GM21619 (cell line): ENCODE measurements around the gene SCG5.

Source experiments
- ATAC-seq: cut with Tn5 transposase; IDR thresholded peaks from one replicate; pipeline ENCODE4 v1.9.1; 2021; ENCODE audit not compliant: unreplicated experiment

SCG5 gene

GRCh38 chr15:32718821-32719716, 77.6 kb downstream of the SCG5 start:
- no peak for ATAC-seq

DNA sequence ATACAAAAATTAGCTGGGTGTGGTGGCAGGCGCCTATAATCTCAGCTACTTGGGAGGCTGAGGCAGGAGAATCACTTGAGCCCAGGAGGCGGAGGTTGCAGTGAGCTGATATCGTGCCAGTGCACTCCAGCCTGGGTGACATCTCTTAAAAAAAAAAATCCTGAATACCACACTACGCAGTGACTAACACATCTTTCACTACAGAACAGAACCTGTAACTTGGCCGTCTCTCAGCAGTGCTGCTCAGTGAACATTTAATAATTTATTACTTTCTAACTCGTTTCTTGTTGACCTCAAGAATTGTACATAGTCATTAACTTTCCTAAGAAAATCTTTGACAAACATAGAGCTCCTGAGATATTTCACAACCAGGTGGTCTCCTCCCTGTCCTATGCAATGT, 80.1 kb downstream of the SCG5 start:
- ATAC-seq: no peak

DNA sequence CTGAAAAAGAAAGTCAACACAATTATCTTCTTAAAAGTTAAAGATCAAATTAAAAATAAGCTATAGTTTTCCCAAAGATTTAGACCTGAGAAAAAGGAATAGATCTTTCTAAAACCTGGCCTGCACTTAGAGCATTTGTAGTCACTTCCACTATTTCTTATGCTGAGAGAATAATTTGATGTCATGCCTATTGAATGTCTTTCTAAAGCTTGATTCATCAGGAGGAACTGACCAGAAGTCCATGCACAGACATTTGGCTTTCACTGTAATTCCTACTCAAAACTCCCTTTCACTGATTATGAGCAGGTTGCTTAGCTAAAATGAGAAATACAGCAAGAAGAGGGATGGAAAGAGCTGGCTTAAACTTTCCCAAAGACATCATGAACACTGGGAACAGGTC, 80.6 kb downstream of the SCG5 start:
- no peak for ATAC-seq

- peak; percentile 95 for ATAC-seq
Measured at GRCh38 chr15:32723171-32723948, 81.8 kb downstream of the SCG5 start.

DNA sequence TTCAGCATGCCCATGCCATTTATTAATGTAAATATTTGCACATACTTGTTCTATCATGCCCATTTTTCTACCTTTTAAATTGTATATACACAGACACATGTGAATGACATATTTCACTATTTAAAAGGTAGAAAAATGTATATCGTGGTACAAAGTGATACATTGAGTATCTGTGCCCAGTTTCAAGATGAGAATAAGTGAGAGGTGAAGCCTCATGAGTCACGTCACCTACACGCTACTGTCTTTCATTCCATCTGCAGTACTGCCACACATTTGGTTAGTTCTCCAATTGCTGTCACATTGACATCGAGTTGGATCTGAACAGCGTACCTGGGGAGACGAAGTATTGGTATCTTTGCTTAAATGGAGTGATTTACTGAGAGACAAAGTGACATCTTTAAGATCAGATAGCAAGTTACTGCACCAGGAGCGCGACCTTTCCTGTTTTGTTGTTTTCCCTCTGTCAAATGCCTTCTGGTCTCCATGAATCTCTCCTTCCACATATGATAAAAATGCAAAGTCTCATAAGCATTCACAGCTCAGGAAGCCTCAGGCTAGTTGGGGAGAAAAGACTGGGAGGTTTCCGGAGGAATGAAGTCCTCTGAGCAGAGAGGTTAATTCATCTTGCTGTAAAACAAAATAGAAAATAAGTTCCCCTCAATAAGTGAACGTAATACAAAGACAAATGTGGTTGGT, 88.3 kb downstream of the SCG5 start:
- ATAC-seq: no peak

DNA sequence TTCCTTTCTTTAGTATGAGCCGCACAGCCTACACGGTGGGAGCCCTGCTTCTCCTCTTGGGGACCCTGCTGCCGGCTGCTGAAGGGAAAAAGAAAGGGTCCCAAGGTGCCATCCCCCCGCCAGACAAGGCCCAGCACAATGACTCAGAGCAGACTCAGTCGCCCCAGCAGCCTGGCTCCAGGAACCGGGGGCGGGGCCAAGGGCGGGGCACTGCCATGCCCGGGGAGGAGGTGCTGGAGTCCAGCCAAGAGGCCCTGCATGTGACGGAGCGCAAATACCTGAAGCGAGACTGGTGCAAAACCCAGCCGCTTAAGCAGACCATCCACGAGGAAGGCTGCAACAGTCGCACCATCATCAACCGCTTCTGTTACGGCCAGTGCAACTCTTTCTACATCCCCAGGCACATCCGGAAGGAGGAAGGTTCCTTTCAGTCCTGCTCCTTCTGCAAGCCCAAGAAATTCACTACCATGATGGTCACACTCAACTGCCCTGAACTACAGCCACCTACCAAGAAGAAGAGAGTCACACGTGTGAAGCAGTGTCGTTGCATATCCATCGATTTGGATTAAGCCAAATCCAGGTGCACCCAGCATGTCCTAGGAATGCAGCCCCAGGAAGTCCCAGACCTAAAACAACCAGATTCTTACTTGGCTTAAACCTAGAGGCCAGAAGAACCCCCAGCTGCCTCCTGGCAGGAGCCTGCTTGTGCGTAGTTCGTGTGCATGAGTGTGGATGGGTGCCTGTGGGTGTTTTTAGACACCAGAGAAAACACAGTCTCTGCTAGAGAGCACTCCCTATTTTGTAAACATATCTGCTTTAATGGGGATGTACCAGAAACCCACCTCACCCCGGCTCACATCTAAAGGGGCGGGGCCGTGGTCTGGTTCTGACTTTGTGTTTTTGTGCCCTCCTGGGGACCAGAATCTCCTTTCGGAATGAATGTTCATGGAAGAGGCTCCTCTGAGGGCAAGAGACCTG, 89.5 kb downstream of the SCG5 start:
- ATAC-seq: no peak

GRCh38 chr15:32732574-32733157, 91.2 kb downstream of the SCG5 start:
- ATAC-seq: no peak

GRCh38 chr15:32733281-32733680, 91.8 kb downstream of the SCG5 start:
- no peak for ATAC-seq

- no peak for ATAC-seq
Measured at GRCh38 chr15:32735989-32736700, 94.6 kb downstream of the SCG5 start.

- no peak for ATAC-seq
Measured at GRCh38 chr15:32736701-32737061, 95.2 kb downstream of the SCG5 start.

GRCh38 chr15:32737304-32737703, 95.8 kb downstream of the SCG5 start:
- ATAC-seq: no peak

- no peak for ATAC-seq
Measured at GRCh38 chr15:32738666-32739065, 97.2 kb downstream of the SCG5 start.

DNA sequence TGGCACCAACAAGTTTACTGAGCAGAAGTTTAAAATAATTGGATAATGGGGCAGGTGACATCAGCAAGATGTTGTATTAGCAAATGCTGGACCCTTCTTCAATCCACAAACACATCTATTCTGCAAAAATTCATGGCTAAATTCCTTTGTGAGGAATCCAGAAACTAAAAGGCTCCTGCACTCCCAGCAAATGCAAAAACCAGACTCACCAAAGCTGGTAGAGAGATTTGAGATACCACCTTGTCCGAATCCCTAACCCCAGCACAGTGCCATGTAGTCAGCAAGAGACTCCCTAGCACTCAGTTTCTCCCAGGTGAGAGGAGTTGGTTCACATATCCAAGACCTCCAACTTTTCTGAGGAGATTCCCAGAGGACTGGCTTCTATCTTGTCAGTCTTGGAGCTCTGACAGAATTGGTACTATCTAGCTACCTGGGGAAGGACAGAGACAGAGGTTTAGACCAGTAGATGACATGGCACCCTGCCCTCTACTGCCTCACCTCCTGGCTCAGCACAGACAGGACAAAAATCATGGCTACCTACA, 98.1 kb downstream of the SCG5 start:
- no peak for ATAC-seq

- ATAC-seq: no peak
Measured at GRCh38 chr15:32743411-32744140, 102.1 kb downstream of the SCG5 start.

DNA sequence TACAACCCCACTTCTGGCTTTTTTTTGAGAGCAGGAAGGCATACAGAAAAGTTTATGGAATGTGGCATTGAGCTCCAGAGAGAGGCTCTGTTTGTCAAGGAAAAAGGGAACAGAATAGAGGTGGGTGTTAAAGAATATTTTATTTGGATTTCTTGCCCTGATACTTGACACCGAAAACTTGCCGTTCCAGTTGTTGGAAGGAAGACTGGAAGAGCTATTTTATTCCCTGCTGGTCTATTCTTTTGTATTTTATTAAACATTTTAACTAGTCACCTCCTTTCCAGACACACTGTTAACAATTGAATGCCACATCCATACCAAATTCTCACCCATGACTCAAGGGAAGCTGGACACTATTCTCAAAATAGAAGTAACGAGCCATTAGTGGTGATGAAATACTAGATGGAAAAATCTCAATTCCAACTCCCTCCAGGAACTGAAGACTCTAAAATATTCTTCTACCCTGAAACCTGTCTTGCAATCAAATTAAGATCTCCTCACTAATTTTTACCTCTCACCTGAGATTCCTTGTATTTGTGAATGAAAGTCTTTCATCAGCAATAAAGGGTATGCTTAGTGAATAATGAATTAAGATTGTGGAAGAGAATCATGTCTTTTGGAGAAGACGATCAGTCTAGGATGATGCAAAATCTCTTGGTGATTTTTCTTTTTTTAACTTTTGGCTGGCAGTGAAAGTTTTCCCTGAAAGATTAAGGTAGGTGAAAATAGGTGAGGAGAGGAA, 104.8 kb downstream of the SCG5 start:
- ATAC-seq: no peak
